Thoracic aorta (tissue), 2 donors: ENCODE data around the gene GMDS. TPM values are rescaled to one million over a fixed set of nuclear protein-coding genes. Genes with fewer than 3 reads are reported as not detected.

Experiments used
- ATAC-seq: fragments of 150-250 bp; one replicate; pipeline ENCODE4 v1.8.0; 2017; ENCODE audit warnings: low read depth; ENCODE audit not compliant: insufficient number of reproducible peaks, low FRiP score
- DNase-seq: peaks from one replicate; pipeline ENCODE4 v3.0.0-alpha.2; 2020; ENCODE audit warnings: low spot score
- H3K27ac ChIP-seq, 2 donors: fragments of 200-600 bp; sonication (generic); 1 replicate in 1 of 2; 2 replicates in 1 of 2; pipeline ENCODE4 v1.5.1; 2016; ENCODE audit warnings: mild to moderate bottlenecking in 2 of 2, moderate library complexity in 2 of 2
- H3K27me3 ChIP-seq: fragments of 200-600 bp; sonication (generic); replicated peaks from 2 replicates; pipeline ENCODE4 v1.6.0; 2016; ENCODE audit warnings: mild to moderate bottlenecking; ENCODE audit not compliant: insufficient read depth
- H3K36me3 ChIP-seq: fragments of 200-600 bp; sonication (generic); one replicate; pipeline ENCODE4 v1.5.1; 2016
- H3K4me1 ChIP-seq, 2 donors: fragments of 200-600 bp; sonication (generic); 1 replicate in 1 of 2; 2 replicates in 1 of 2; pipeline versions ENCODE4 v1.5.1 to v1.6.0; 2016; ENCODE audit warnings: low read depth in 2 of 2, mild to moderate bottlenecking in 1 of 2; ENCODE audit not compliant: control insufficient read depth in 1 of 2
- H3K4me3 ChIP-seq: fragments of 200-600 bp; sonication (generic); 2 replicates; pipeline ENCODE4 v1.5.1; 2016; ENCODE audit warnings: mild to moderate bottlenecking
- H3K9me3 ChIP-seq: fragments of 200-600 bp; sonication (generic); 2 replicates; pipeline ENCODE4 v1.5.1; 2016
- CTCF ChIP-seq: fragments of 200-600 bp; sonication (generic); IDR thresholded peaks from one replicate; pipeline ENCODE4 v1.5.1; 2019; ENCODE audit warnings: antibody characterized with exemption
- total RNA-seq, 2 donors: library from RNA; depleted of rRNA; stranded (reverse); fragments of >200 nt; gene quantifications; one replicate each; pipeline versions ENCODE4 v1.1.0 to v1.2.3, GENCODE V29; 2016

Gene GMDS
- total RNA-seq, 2 donors from 2014 or later = 87.8 to 87.9 TPM

GRCh38 chr6:2182251-2182650, 63.2 kb downstream of the GMDS start:
- Histone ChIP-seq H3K27me3 (no peaks in the 10 kb centered on the region), H3K36me3 (no peaks in the 10 kb centered on the region), H3K4me3 (no peak overlapping the region), H3K27ac (no peak overlapping the region), H3K9me3 (no peaks in the 10 kb centered on the region), H3K4me1 (peaks cover 10 to 20% of the 10 kb centered on the region in 2 donors)
- no peak for ATAC-seq
- TF ChIP-seq CTCF = no peak
- DNase-seq = no peak

- ATAC-seq (no peak), DNase-seq (no peak)
- no peak for TF ChIP-seq CTCF
- H3K4me3 ChIP-seq = no peak overlapping the region
- no peak overlapping the region for H3K27ac ChIP-seq
- no peaks in the 10 kb centered on the region for H3K27me3 ChIP-seq
- H3K4me1 ChIP-seq = peaks cover 10 to 20% of the 10 kb centered on the region in 2 donors
- no peaks in the 10 kb centered on the region for H3K36me3 ChIP-seq
- no peaks in the 10 kb centered on the region for H3K9me3 ChIP-seq
Measured at GRCh38 chr6:2181567-2181966, 63.8 kb downstream of the GMDS start.

DNA sequence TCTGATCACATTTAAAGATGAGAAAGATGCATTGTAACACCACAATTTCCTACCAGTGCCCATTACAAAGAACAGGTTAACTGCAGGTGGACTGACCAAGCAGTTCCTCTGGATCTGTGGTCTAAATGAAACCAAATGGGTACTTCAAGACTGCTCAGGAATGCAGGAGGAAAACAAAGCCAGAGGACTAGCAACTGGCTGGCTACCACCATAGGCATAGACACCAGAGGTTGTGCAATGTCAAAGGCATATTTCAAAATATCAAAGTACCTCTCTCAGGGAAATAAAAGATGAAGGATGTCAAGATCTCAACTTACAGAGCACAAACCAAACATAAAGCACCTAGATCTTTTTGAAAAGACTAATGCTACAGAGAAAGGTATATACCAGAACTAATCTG, 65.5 kb downstream of the GMDS start:
- no peaks in the 10 kb centered on the region for H3K36me3 ChIP-seq
- H3K4me1 ChIP-seq = peaks cover 10 to 20% of the 10 kb centered on the region in 2 donors
- no peaks in the 10 kb centered on the region for H3K27me3 ChIP-seq
- DNase-seq = no peak
- H3K4me3 ChIP-seq = no peak overlapping the region
- H3K9me3 ChIP-seq = no peaks in the 10 kb centered on the region
- ATAC-seq = no peak
- H3K27ac ChIP-seq = no peak overlapping the region
- no peak for TF ChIP-seq CTCF

DNA sequence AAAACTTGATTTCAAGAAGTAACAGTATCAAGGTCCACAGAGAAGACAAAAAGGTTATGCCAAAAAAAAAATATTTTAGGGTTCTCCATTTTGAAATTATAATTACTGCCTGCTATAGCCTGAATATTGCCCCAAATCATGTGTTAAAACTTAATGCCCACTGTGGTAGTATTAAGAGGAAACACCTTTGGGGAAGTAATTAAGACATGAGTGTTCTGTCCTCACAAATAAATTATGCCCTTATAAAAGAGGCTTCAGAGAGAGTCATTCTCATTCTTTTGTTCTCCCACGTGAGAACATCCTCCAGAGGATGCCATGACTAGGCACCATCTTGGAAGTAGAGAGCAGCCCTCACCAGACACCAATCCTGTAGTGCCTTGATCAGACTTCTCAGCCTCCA, 66.2 kb downstream of the GMDS start:
- H3K9me3 ChIP-seq = no peaks in the 10 kb centered on the region
- TF ChIP-seq CTCF = no peak
- H3K4me1 ChIP-seq = peaks cover 10 to 20% of the 10 kb centered on the region in 2 donors
- H3K4me3 ChIP-seq = no peak overlapping the region
- DNase-seq (no peak), ATAC-seq (no peak)
- no peaks in the 10 kb centered on the region for H3K36me3 ChIP-seq
- no peaks in the 10 kb centered on the region for H3K27me3 ChIP-seq
- no peak overlapping the region for H3K27ac ChIP-seq

GRCh38 chr6:2178125-2178524, 67.3 kb downstream of the GMDS start:
- Histone ChIP-seq H3K36me3 (no peaks in the 10 kb centered on the region), H3K9me3 (no peaks in the 10 kb centered on the region), H3K4me1 (peaks cover 10 to 20% of the 10 kb centered on the region in 2 donors), H3K4me3 (no peak overlapping the region), H3K27me3 (no peaks in the 10 kb centered on the region), H3K27ac (no peak overlapping the region)
- ATAC-seq = no peak
- no peak for TF ChIP-seq CTCF
- DNase-seq = no peak
